GM18508 (cell line): ENCODE measurements around the gene CREG2.

Source experiments
- ATAC-seq: cut with Tn5 transposase; IDR thresholded peaks from one replicate; pipeline ENCODE4 v1.9.1; 2021; ENCODE audit warnings: moderate number of reproducible peaks; ENCODE audit not compliant: insufficient read depth, unreplicated experiment

Gene CREG2, protein sequence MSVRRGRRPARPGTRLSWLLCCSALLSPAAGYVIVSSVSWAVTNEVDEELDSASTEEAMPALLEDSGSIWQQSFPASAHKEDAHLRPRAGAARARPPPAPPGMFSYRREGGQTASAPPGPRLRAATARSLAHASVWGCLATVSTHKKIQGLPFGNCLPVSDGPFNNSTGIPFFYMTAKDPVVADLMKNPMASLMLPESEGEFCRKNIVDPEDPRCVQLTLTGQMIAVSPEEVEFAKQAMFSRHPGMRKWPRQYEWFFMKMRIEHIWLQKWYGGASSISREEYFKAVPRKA

DNA sequence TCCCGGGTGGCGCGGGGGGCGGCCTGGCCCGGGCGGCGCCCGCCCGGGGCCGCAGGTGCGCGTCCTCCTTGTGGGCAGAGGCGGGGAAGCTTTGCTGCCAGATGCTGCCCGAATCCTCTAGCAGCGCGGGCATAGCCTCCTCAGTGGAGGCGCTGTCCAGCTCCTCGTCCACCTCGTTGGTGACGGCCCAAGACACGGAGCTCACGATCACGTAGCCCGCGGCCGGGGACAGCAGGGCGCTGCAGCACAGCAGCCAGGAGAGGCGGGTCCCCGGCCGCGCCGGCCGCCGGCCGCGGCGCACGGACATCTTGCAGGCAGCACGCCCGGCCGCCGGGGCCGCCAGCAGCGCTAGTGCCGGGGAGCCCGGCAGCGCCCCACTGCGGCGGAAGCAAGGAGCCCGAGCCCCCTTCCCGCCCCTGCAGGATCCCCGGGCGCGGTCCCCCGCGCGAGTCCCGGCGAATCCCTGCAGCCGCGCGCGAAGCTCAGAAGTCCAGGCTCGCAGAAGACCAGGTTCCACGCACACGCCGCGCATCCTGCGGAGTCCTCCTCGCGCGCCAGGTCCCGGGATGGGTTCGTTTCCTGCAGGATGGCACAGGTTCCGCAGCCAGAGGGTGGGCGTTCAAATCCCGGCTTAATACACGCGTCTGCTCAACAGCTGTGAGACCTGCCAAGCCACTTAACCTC lies at the start of gene CREG2:
Gene CREG2 (minus strand): TSS at position 353 of the 684 bp plus-strand sequence. CDS start 46 bp downstream, at position 307.
- no peak for ATAC-seq

GRCh38 chr2:101435001-101435862 lies 47.9 kb upstream of the CREG2 start:
- no peak for ATAC-seq

DNA sequence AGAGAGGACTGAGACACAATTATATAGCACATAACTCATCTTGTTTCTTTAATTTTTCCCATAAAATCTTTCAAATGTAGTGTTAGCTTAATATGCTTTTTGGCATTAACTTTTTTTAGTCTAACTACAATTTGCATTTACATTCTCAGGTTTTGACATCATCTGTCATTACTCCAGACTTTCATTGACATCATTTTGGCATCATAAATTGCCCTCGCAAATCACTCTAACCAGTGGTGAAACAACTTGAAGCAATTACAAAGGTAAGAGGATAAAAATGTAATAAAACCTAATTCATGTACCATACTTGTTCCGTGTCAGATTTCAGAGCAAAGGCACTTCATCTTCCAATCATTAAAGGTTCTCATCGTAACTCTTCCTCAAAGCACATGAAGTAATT lies 46.2 kb upstream of the CREG2 start:
- ATAC-seq: no peak

- ATAC-seq: no peak
Observed at GRCh38 chr2:101432411-101433181, 45.3 kb upstream of the CREG2 start.

GRCh38 chr2:101431486-101431885 lies 44.2 kb upstream of the CREG2 start:
- ATAC-seq: no peak

GRCh38 chr2:101430156-101430555 lies 42.9 kb upstream of the CREG2 start:
- no peak for ATAC-seq

DNA sequence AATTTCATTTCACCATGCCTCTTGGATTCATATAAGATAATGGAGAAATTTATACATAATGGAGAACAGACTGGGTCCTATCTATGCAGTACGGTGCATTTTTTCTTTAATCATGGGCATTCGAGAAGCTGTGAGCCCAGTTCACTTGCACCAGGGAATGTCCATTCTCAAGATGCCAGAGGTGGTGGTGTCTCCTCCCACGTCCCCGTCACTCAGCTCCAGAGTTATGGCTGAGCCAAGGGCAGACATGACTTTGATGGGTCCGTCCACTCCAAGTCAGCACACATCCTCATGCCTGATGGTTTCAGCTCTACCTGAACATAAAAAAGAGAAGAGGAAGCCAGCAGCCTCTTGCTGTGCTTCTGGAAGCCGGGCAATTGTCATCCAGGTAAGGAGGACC lies 42.1 kb upstream of the CREG2 start:
- no peak for ATAC-seq

DNA sequence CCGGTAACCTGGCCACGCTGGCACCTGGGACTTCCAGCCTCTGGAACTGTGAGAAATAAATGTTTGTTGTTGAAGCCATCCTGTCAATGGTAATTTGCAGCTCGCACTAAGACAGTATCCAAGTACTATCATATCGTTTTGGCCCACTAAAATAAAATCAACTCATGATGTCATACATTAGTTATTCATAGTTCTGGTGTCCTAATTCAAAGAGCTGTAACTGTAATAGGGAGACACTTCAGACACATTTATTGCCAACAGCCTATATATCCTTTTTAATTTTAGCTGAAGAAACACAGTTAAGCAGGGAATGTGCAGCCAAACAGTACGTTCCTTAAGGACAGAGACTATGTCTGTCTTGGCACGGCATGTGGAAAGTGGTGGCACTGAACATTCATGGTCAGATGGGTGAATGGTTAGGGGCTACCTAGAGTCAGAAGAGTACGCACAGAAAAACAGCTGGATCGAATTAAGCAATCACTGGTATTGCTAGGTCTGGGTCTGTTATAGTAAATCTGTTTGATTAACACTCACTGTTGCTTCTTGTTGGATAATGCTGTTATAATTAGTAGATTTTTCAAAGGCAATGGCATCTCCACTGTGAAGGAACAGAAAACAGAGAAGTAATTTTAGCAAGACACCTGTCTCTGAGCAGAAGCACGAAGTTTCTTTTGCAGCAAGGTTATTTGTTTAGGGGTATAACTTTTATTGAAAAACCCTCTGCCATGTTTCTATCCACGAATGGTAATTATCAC lies 41.3 kb upstream of the CREG2 start:
- no peak for ATAC-seq

DNA sequence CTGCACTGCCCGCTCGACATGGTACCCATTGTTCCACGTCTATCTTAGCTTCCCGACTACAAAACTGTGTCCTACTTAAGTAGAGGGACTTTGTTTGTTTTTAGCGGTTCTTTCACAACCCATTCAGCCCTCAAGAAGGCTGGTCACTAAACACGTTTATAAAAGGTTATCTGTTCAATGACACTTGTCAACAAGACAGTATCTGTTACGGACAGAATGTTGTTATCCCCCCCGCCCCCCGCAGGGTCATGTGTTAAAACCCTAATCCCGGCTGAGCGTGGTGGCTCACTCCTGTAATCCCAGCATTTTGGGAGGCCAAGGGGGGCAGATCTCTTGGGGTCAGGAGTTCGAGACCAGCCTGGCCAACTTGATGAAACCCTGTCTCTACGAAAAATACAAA lies 40.4 kb upstream of the CREG2 start:
- ATAC-seq: no peak

DNA sequence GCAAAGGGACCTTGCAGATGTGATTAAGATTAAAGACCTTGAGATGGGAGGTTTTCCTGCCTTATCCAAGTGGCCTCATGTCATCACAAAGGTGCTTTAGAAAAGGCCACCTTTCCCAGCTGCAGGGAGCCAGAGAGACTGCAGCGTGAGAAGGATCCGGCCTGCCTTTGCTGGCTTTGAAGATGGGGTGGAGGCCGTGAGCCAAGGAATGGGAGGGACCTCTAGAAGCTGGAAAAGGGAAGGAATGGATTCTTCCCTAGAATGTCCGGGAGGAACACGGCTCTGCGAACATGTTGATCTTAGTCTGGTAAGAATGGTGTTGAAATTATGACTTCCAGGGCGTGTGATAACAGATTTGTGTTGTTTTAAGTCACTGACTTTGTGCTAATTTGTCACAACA lies 39.9 kb upstream of the CREG2 start:
- ATAC-seq: no peak

- ATAC-seq: no peak
Observed at GRCh38 chr2:101426822-101427221, 39.5 kb upstream of the CREG2 start.

DNA sequence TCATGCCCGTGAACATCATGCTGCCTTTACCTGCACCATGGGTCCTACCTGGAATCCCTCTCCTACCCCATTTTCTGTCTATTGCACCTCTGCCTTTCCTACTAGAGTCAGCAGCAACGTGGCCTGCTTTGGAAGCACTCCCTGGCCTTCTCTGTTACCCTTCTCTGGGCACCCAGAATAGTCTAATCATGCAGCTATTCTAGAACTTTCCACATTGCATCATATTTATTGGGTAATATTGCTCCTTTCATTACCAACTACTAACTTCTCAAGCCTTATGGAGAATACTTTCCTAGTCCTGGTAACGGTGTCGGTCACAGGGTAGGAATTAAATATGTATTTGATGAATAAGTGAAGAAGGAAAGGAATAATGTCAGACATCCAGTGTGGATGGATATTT lies 33.3 kb upstream of the CREG2 start:
- ATAC-seq: no peak

- no peak for ATAC-seq
Observed at GRCh38 chr2:101419096-101419663, 31.9 kb upstream of the CREG2 start.

GRCh38 chr2:101418460-101419095 lies 31.3 kb upstream of the CREG2 start:
- ATAC-seq: no peak

GRCh38 chr2:101416609-101417008 lies 29.3 kb upstream of the CREG2 start:
- ATAC-seq: no peak

DNA sequence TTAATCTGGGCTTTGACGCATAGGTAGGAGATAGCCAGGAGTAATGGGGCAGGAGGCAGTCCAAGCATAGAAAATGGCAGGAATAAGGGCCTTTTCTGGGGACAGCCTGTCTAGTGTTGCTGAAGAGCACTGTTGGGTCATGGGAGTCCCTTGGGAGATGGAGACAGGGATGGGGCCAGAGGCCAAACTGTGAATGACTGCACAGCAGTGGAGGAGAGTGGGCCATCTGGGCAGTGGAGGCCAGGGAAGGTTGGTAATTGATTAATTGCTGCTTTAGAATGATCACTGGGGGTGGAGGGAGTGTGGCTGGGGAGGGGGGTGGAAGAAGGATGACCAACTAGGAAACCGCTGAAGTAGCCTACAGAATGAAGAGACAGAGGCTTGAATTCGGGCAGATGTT lies 28.6 kb upstream of the CREG2 start:
- no peak for ATAC-seq

DNA sequence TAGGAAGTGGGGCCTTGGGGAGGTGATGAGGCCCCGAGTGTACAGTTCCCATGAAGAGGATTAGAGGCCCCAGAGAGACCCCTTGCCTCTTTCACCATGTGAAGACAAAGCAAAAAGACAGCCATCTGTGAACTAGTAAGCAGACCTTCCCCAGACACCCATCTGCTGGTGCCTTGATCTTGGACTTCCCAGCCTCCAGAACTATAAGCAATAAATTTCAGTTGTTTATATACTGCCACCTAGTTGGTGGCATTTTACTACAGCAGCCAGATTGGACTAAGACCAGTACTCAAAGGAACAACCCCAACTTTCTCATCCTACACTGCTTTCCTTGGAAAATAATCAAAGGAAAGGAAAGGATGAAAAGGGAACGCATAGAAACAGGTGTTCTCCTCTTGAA lies 27.9 kb upstream of the CREG2 start:
- no peak for ATAC-seq

- ATAC-seq: no peak
Observed at GRCh38 chr2:101412092-101412694, 24.9 kb upstream of the CREG2 start.
